ENCODE results near the gene GNAI3. TPM values are rescaled to one million over a fixed set of nuclear protein-coding genes. Genes with fewer than 3 reads are reported as not detected.
A peak's percentile ranks its signal among the peaks of the same experiment; 100 is the strongest.

GNAI3 gene
- total and polyA plus RNA-seq, 10 of the 15 experiments (the other 5 are each of a cell fraction or from before 2014, with no cell fraction given), result 5.9 to 13.8 (median 8.0) TPM

DNA sequence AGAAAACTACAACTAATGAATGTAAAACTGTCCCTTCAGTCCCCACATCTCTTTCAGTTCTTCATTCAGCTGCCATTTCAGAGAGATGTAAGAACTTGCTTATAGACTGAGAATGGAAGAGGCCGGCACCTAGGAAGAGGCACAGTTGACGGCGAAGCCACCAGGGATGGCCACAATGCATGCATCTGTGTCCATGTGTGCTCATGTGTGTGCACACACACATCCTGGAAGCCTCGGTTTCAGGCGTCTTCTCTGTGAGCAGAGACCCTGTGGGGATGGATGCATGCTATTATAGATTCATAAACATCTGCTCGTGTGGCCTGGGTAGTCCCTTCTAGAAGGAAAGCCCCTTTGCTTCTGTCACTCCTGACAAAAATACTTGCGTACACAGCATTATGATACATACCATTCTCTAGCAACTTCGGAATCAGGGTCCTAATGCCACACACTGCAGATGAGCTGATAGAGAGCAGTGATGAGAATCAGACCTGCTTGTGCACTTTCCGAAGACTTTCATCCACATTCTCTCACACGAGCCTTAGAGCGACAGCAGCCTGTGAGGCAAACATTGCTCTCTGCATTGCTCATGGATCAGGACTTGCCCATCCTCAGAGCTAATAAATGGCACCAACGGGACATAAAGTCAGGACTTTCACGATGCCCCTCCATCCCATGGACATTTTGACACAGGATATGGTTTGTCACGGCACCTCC lies 21.2 kb upstream of the GNAI3 start (continued):
- TF ChIP-seq SPI1 (IDR thresholded peaks at IDR 0.05; ENCODE audit: borderline replicate concordance, insufficient read depth, low read depth, low read length) (peak; percentile 77), IRF4 (IDR thresholded peaks at IDR 0.05; ENCODE audit: low read depth, low read length) (peak; percentile 43; the same call in 1 of the 2 replicates), EED (IDR thresholded peaks at IDR 0.05; ENCODE audit: low read depth) (peak; percentile 84), SMARCA5 (IDR thresholded peaks at IDR 0.05) (peak; percentile 15; the same call in 1 of the 2 replicates), RBBP5 (conservative IDR thresholded peaks at IDR 0.05) (no peak), SREBF1 (IDR thresholded peaks at IDR 0.05; ENCODE audit: low read length) (no peak), SMAD1 (IDR thresholded peaks at IDR 0.05; ENCODE audit: low read depth, partially characterized antibody) (no peak), NFYA (IDR thresholded peaks at IDR 0.05; ENCODE audit: borderline replicate concordance, low read depth, low read length) (no peak)
- TF ChIP-seq, protein P1, sequence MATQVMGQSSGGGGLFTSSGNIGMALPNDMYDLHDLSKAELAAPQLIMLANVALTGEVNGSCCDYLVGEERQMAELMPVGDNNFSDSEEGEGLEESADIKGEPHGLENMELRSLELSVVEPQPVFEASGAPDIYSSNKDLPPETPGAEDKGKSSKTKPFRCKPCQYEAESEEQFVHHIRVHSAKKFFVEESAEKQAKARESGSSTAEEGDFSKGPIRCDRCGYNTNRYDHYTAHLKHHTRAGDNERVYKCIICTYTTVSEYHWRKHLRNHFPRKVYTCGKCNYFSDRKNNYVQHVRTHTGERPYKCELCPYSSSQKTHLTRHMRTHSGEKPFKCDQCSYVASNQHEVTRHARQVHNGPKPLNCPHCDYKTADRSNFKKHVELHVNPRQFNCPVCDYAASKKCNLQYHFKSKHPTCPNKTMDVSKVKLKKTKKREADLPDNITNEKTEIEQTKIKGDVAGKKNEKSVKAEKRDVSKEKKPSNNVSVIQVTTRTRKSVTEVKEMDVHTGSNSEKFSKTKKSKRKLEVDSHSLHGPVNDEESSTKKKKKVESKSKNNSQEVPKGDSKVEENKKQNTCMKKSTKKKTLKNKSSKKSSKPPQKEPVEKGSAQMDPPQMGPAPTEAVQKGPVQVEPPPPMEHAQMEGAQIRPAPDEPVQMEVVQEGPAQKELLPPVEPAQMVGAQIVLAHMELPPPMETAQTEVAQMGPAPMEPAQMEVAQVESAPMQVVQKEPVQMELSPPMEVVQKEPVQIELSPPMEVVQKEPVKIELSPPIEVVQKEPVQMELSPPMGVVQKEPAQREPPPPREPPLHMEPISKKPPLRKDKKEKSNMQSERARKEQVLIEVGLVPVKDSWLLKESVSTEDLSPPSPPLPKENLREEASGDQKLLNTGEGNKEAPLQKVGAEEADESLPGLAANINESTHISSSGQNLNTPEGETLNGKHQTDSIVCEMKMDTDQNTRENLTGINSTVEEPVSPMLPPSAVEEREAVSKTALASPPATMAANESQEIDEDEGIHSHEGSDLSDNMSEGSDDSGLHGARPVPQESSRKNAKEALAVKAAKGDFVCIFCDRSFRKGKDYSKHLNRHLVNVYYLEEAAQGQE (IDR thresholded peaks at IDR 0.05; ENCODE audit: low read depth, low read length), result no peak
- TF ChIP-seq, protein P2, sequence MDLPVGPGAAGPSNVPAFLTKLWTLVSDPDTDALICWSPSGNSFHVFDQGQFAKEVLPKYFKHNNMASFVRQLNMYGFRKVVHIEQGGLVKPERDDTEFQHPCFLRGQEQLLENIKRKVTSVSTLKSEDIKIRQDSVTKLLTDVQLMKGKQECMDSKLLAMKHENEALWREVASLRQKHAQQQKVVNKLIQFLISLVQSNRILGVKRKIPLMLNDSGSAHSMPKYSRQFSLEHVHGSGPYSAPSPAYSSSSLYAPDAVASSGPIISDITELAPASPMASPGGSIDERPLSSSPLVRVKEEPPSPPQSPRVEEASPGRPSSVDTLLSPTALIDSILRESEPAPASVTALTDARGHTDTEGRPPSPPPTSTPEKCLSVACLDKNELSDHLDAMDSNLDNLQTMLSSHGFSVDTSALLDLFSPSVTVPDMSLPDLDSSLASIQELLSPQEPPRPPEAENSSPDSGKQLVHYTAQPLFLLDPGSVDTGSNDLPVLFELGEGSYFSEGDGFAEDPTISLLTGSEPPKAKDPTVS (IDR thresholded peaks at IDR 0.05; ENCODE audit: low read depth, low read length), result no peak
